Activated CD8-positive, alpha-beta T cell treated with anti-CD3 and anti-CD28 coated beads for 36 hours (primary cell): ENCODE results near the gene DCST1. TPM values are rescaled to one million over a fixed set of nuclear protein-coding genes. Genes with fewer than 3 reads are reported as not detected.
"Not testable (repeated sequence)": the region's sequence is repeated elsewhere in the genome, so short reads cannot be mapped to it uniquely, and the experiment has no call there.

Experiments used
- ATAC-seq: fragments of 200-7000 bp; cut with Tn5 transposase; one replicate; pipeline ENCODE4 v1.10.0; 2021; ENCODE audit warnings: mild to moderate bottlenecking, moderate library complexity
- CTCF ChIA-PET: fragments of 350-600 bp; sonication (Branson Sonifier 250); formaldehyde crosslinking; loops from one replicate; lab custom pipeline; 2021; ENCODE audit warnings: antibody characterized with exemption; lab: Charles Lee
- POLR2A ChIA-PET: fragments of 350-600 bp; sonication (Branson Sonifier 250); formaldehyde crosslinking; loops from one replicate; lab custom pipeline; 2021; ENCODE audit warnings: antibody characterized with exemption; lab: Charles Lee
- DNase-seq: peaks from one replicate; pipeline ENCODE4 v3.0.0-alpha.2; 2020
- H3K27ac Mint-ChIP-seq: one replicate; pipeline ENCODE4 v1.8.0; 2021; ENCODE audit warnings: mild to moderate bottlenecking, mixed read lengths
- H3K27me3 Mint-ChIP-seq: one replicate; pipeline ENCODE4 v1.8.0; 2021; ENCODE audit warnings: mixed read lengths
- H3K36me3 Mint-ChIP-seq: one replicate; pipeline ENCODE4 v1.8.0; 2021; ENCODE audit warnings: low read depth, mixed read lengths
- H3K4me1 Mint-ChIP-seq: one replicate; pipeline ENCODE4 v1.8.0; 2021; ENCODE audit warnings: low read depth, mixed read lengths
- H3K4me3 Mint-ChIP-seq: one replicate; pipeline ENCODE4 v1.8.0; 2021; ENCODE audit warnings: mild to moderate bottlenecking, moderate library complexity, mixed read lengths
- H3K9me3 Mint-ChIP-seq: one replicate; pipeline ENCODE4 v1.8.0; 2021; ENCODE audit warnings: mixed read lengths
- CTCF ChIP-seq: fragments of 200-600 bp; IDR thresholded peaks from one replicate; pipeline ENCODE4 v1.8.0; 2022; ENCODE audit warnings: antibody characterized with exemption, mild to moderate bottlenecking
- intact Hi-C: fragments of 100-400 bp; cut with micrococcal nuclease; formaldehyde crosslinking; loops from one replicate; pipeline ENCODE4 v1.10.0; 2022
- total RNA-seq, 2 experiments: library from RNA; stranded (reverse); gene quantifications; one replicate each; pipeline ENCODE4 v1.2.3, GENCODE V29; 2021

Gene DCST1
- total RNA-seq, 2 experiments from 2014 or later, result not detected

- intact Hi-C loops, result no loop called here
Measured at GRCh38 chr1:154994591-154994990, 39.0 kb upstream of the DCST1 start.

DNA sequence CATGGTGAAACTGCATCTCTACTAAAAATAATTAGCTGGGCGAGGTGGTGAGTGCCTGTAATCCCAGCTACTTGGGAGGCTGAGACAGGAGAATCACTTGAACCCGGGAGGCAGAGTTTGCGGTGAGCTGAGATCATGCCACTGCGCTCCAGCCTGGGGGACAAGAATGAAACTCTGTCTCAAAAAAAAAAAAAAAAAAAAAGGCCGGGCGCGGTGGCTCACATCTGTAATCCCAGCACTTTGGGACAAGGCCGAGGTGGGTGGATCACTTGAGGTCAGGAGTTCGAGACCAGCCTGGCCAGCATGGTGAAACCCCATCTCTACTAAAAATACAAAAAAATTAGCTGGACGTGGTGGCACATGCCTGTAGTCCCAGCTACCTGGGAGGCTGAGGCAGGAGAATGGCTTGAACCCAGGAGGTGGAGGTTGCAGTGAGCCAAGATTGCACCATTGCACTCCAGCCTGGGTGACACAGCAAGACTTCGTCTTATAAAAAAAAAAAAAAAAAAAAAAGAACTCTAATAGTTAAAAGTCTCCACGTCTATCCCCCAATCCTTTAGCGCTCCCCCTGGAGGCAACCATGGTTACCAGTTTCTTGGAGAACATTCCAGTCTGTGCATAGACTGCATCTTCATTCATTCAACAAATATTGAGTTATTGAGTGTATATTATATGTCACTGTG is 38.2 kb upstream of the DCST1 start:
- intact Hi-C loops, result loop anchor here (5.0 kb wide), 1 partner anchor 33 kb away; the partner anchor contains the start of gene PYGO2
- CTCF ChIA-PET, result interaction anchor here (1.1 to 5.3 kb wide), 7 partner anchors 12 to 90 kb away, joined by 3 to 108 read pairs (median 5); partner anchors contain the start of genes FLAD1 and PYGO2
- not testable (repeated sequence) for H3K36me3 Mint-ChIP-seq, H3K9me3 Mint-ChIP-seq, DNase-seq, ATAC-seq, H3K27ac Mint-ChIP-seq, H3K4me3 Mint-ChIP-seq, H3K27me3 Mint-ChIP-seq
- H3K4me1 Mint-ChIP-seq, result peaks cover 35% of the 10 kb centered on the region
- POLR2A ChIA-PET, result interaction anchor here (0.7 to 8.6 kb wide), 3 partner anchors 11 to 21 kb away, joined by 3 to 85 read pairs (median 3); partner anchors contain the start of gene FLAD1

More at GRCh38 chr1:154994591-154994990, 39.0 kb upstream of the DCST1 start:
- DNase-seq, result no peak
- ChIA-PET CTCF (interaction anchor here (0.8 to 3.1 kb wide), 8 partner anchors 11 to 91 kb away, joined by 3 to 25 read pairs (median 7); partner anchors contain the start of genes ADAM15, FLAD1 and PBXIP1), POLR2A (interaction anchor here (0.7 to 8.6 kb wide), 6 partner anchors 11 to 43 kb away, joined by 3 to 85 read pairs (median 3); partner anchors contain the start of gene FLAD1)
- no peak overlapping the region for H3K27ac Mint-ChIP-seq
- H3K4me1 Mint-ChIP-seq, result peaks cover 29% of the 10 kb centered on the region
- no peaks in the 10 kb centered on the region for H3K27me3 Mint-ChIP-seq
- ATAC-seq, result no peak
- no peak overlapping the region for H3K4me3 Mint-ChIP-seq
- H3K36me3 Mint-ChIP-seq, result peaks cover 4% of the 10 kb centered on the region
- no peak for TF ChIP-seq CTCF
- H3K9me3 Mint-ChIP-seq, result no peaks in the 10 kb centered on the region

DNA sequence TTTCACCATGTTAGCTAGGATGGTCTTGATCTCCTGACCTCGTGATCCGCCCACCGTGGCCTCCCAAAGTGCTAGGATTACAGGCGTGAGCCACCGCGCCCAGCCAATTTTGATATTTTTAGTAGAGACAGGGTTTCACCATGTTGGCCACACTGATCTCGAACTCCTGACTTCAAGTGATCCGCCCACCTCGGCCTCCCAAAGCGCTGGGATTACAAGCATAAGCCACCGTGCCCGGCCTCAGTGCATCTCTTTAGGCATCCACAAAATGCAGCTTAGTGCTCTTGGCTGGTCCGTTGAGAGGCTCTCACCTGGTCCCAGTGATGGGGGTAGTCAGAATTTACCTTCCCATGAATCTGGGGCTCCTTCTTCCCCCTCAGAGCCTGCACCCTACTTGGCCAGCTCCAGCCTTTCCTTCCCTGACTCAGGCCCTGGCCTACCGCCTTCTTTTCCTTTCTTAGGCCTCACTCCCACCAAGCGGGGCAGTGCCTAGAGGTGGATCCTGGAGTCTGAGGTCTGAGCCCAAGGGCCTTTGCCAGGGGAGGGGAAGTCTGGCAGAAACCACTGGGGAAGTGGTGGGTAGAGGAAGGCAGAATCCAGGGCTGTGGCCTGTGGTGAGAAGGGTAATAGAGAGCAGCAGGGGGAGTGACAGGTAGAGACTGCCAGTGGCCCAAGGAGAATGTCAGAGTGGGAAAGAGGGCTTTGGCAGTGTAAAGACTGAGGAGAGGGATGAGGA is 36.5 kb upstream of the DCST1 start:
- H3K4me1 Mint-ChIP-seq, result peaks cover 35% of the 10 kb centered on the region

GRCh38 chr1:154998201-154998780 is 35.3 kb upstream of the DCST1 start:
- Mint-ChIP-seq H3K9me3 (no peaks in the 10 kb centered on the region), H3K27me3 (no peaks in the 10 kb centered on the region), H3K4me3 (peak overlapping the region; percentile 40), H3K27ac (peak overlapping the region; percentile 49), H3K36me3 (no peaks in the 10 kb centered on the region), H3K4me1 (peaks cover 35% of the 10 kb centered on the region)
- DNase-seq, result no peak
- CTCF ChIA-PET, result interaction anchor here (0.8 to 5.3 kb wide), 27 partner anchors 8 to 439 kb away, joined by 3 to 108 read pairs (median 6); partner anchors contain the start of genes ADAM15, CKS1B, EFNA4 and FLAD1
- TF ChIP-seq CTCF, result no peak
- intact Hi-C loops, result loop anchor here (5.0 kb wide), 1 partner anchor 36 kb away; the partner anchor contains the start of gene PYGO2
- ATAC-seq, result no peak
- POLR2A ChIA-PET, result interaction anchor here (0.7 to 8.6 kb wide), 10 partner anchors 8 to 56 kb away, joined by 3 to 85 read pairs (median 7); partner anchors contain the start of genes ADAM15, CKS1B, FLAD1 and PYGO2

More for the DNA sequence above, 36.5 kb upstream of the DCST1 start:
- ChIA-PET CTCF (interaction anchor here (1.0 to 5.3 kb wide), 5 partner anchors 14 to 53 kb away, joined by 3 to 108 read pairs (median 6); partner anchors contain the start of genes CKS1B, FLAD1, PYGO2 and SHC1), POLR2A (interaction anchor here (0.6 to 8.6 kb wide), 7 partner anchors 9 to 61 kb away, joined by 3 to 85 read pairs (median 3); partner anchors contain the start of genes CKS1B, FLAD1, PMVK and SHC1)
- Mint-ChIP-seq H3K27me3 (no peaks in the 10 kb centered on the region), H3K9me3 (no peaks in the 10 kb centered on the region), H3K36me3 (no peaks in the 10 kb centered on the region), H3K4me3 (no peak overlapping the region), H3K27ac (peak overlapping the region; percentile 7)
- DNase-seq (no peak), ATAC-seq (no peak)
- intact Hi-C loops, result loop anchor here (5.0 kb wide), 1 partner anchor 35 kb away; the partner anchor contains the start of gene PYGO2
- TF ChIP-seq CTCF, result no peak
